Heart right ventricle (tissue), 16 donors: Measurements from ENCODE around the gene OTC. TPM values are rescaled to one million over a fixed set of nuclear protein-coding genes. Genes with fewer than 3 reads are reported as not detected.

ENCODE experiments used
- ATAC-seq, 8 donors: fragments of 200-7000 bp; cut with Tn5 transposase; one replicate each; pipeline ENCODE4 v1.9.1; 2020; ENCODE audit warnings: mild to moderate bottlenecking in 8 of 8, moderate library complexity in 8 of 8, moderate number of reproducible peaks in 1 of 8
- DNase-seq, 2 donors: peaks; one replicate each; pipeline ENCODE4 v3.0.0-alpha.2; 2020
- H3K27ac ChIP-seq, 10 donors: fragments of 200-600 bp; sonication (generic) in 2 of 10; one replicate each; pipeline versions ENCODE4 v1.5.0 to v1.8.0; 2020 to 2022; ENCODE audit warnings: mild to moderate bottlenecking in 3 of 10
- H3K27me3 ChIP-seq, 7 donors: fragments of 200-600 bp; one replicate each; pipeline ENCODE4 v1.8.0; 2021 to 2022; ENCODE audit warnings: mild to moderate bottlenecking in 2 of 7
- H3K36me3 ChIP-seq, 9 donors: fragments of 200-600 bp; sonication (generic) in 1 of 9; one replicate each; pipeline versions ENCODE4 v1.5.0 to v1.8.0; 2020 to 2022; ENCODE audit warnings: mild to moderate bottlenecking in 2 of 9
- H3K4me1 ChIP-seq, 9 donors: fragments of 200-600 bp; sonication (generic) in 1 of 9; one replicate each; pipeline versions ENCODE4 v1.5.0 to v1.8.0; 2020 to 2022; ENCODE audit warnings: mild to moderate bottlenecking in 4 of 9
- H3K4me3 ChIP-seq, 10 donors: fragments of 200-600 bp; sonication (generic) in 2 of 10; one replicate each; pipeline versions ENCODE4 v1.5.0 to v1.8.0; 2020 to 2022; ENCODE audit warnings: mild to moderate bottlenecking in 7 of 10, moderate library complexity in 2 of 10
- H3K9me3 ChIP-seq, 11 donors: fragments of 200-600 bp in 10 of 11; sonication (generic) in 2 of 11; one replicate each; pipeline versions ENCODE4 v1.5.0 to v1.8.0; 2013 to 2022; ENCODE audit warnings: mild to moderate bottlenecking in 2 of 11, control low read depth in 1 of 11, moderate library complexity in 1 of 11
- WGBS, 2 donors: extraction: QIAGEN DNeasy Blood & Tissue Kit; methylation state at CpG; one replicate each; pipeline ENCODE4 v1.1.7; 2013; ENCODE audit warnings: inconsistent platforms in 1 of 2; 5-methylcytosine and 5-hydroxymethylcytosine counted together
- intact Hi-C, 10 donors: fragments of 100-400 bp; cut with DNase I; formaldehyde crosslinking; loops; one replicate each; pipeline versions ENCODE4 v1.11.1 to v1.14.2; 2022
- polyA plus RNA-seq, 2 donors: library from polyadenylated mRNA; stranded (reverse); fragments of 200-250 nt; gene quantifications; one replicate each; pipeline ENCODE4 v1.2.3, GENCODE V29; 2013
- total RNA-seq, 10 donors: library from RNA; stranded (reverse); fragmentation: NEBNext Ultra II Directional in 3 of 10; extraction: Animal tissue kit (Norgen Biotek cat#: 25700) in 3 of 10; gene quantifications; one replicate each; pipeline versions ENCODE4 v1.2.1 to v1.2.4, GENCODE V29; 2021 to 2023
- TF ChIP-seq, protein P1 (sequence below), 9 donors: fragments of 200-600 bp; sonication (generic) in 2 of 9; IDR thresholded peaks; one replicate each; pipeline versions ENCODE4 v1.5.0 to v1.8.0; 2021 to 2022; ENCODE audit warnings: antibody characterized with exemption in 9 of 9, mild to moderate bottlenecking in 5 of 9, moderate library complexity in 1 of 9
- donor health status: Arrhythmogenic right ventricular cardiomyopathy.
- donor health status: ischemic (EF 13 %, LVEDD 7.1; RV severe dilation, severe dysfunction).
- donor health status: healthy with polysubstance abuse.
- donor health status: DM: no; HTN: yes; CAD: no.
- donor health status: DM: no; HTN: no; CAD: no.
- donor health status: ischemic (EF 25% LVEDD 6.9; RV normal size, moderate dysfunction).
- donor health status: ischemic (EF 25% LVEDD 5.7; RV mildly dilated, moderate dysfunction).
- donor health status: healthy.
- donor health status: DM: yes; HTN: yes; CAD: no.
- donor health status: Ischemic cardiomyopathy.
- donor health status: ischemic (EF 35%, LVEDD 5.7; RV mildly dilated, moderate dysfunction).
- donor health status: nonischemic (EF 11% LVEDD 7.7; RV severe dilation, severe dysfunction).
- donor health status: DM: yes; HTN: yes; CAD: no.
- donor health status: PGD.
- donor health status: ischemic (EF 29% LVEDD 5.4; RV normal size, mild dysfunction).
- donor health status: nonischemic (EF 23%, LVEDD 6.1; RV moderate dilation, normal function).

Gene OTC
- total and polyA plus RNA-seq, 12 donors = 0.20 to 0.38 TPM; not detected in 10

DNA sequence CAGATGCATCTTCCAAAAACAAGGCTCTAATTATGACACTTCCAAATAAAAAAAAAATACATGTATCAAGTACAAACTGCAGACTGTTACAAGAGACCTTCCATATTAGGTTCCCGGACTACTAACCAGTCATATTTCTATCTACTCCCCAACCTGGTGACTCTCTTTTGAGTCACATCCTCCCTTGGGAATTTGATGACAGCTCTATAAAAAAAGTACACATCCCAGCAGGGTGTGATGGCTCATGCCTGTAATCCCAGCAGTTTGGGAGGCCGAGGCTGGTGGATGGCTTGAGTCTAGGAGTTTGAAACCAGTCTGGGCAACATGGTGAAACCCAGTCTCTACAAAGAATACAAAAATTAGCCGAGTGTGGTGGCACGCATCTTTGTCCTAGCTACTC lies 40.0 kb upstream of the OTC start:
- intact Hi-C loops = no loop called here
- 89 to 91% methylated on average over 4 of the region's 4 CpGs for WGBS, 2 donors
- Histone ChIP-seq H3K27ac (no peak overlapping the region), H3K4me3 (no peak overlapping the region), H3K36me3 (peaks cover 0 to 52% (median 0%) of the 10 kb centered on the region in 9 donors), H3K27me3 (peaks cover 0 to 9% (median 0%) of the 10 kb centered on the region in 7 donors), H3K4me1 (no peaks in the 10 kb centered on the region), H3K9me3 (no peaks in the 10 kb centered on the region)
- TF ChIP-seq, protein P1, sequence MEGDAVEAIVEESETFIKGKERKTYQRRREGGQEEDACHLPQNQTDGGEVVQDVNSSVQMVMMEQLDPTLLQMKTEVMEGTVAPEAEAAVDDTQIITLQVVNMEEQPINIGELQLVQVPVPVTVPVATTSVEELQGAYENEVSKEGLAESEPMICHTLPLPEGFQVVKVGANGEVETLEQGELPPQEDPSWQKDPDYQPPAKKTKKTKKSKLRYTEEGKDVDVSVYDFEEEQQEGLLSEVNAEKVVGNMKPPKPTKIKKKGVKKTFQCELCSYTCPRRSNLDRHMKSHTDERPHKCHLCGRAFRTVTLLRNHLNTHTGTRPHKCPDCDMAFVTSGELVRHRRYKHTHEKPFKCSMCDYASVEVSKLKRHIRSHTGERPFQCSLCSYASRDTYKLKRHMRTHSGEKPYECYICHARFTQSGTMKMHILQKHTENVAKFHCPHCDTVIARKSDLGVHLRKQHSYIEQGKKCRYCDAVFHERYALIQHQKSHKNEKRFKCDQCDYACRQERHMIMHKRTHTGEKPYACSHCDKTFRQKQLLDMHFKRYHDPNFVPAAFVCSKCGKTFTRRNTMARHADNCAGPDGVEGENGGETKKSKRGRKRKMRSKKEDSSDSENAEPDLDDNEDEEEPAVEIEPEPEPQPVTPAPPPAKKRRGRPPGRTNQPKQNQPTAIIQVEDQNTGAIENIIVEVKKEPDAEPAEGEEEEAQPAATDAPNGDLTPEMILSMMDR (IDR thresholded peaks at IDR 0.05) = no peak
- DNase-seq = no peak
- peak in 1 of 8 donors; percentile 18 for ATAC-seq

DNA sequence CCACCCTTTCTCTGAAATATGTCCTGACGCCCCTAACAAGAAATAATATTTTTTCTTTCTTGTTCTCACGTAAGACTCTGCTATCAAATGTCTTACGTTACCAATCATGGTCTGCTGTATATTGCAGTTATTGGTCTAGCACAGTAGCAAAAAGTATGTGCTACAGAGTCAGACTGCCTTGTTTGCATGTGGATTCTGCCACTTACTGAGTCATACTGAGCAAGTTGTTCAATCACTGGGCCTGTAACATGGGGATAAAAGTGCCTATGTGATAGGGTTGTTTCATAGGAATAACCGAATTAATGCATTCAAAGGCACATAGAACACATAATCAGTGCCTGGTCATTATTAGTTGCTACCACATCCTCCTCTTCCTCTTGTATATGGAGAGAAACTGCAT lies 39.2 kb upstream of the OTC start:
- ATAC-seq = no peak
- H3K4me1 ChIP-seq = no peaks in the 10 kb centered on the region
- intact Hi-C loops = no loop called here
- no peak overlapping the region for H3K4me3 ChIP-seq
- H3K36me3 ChIP-seq = peaks cover 0 to 56% (median 0%) of the 10 kb centered on the region in 9 donors
- TF ChIP-seq, protein P1 (IDR thresholded peaks at IDR 0.05) = no peak
- H3K27me3 ChIP-seq = peaks cover 0 to 9% (median 0%) of the 10 kb centered on the region in 7 donors
- WGBS, 2 donors = 96% methylated on average over 4 of the region's 4 CpGs
- H3K27ac ChIP-seq = no peak overlapping the region
- H3K9me3 ChIP-seq = no peaks in the 10 kb centered on the region
- no peak for DNase-seq

DNA sequence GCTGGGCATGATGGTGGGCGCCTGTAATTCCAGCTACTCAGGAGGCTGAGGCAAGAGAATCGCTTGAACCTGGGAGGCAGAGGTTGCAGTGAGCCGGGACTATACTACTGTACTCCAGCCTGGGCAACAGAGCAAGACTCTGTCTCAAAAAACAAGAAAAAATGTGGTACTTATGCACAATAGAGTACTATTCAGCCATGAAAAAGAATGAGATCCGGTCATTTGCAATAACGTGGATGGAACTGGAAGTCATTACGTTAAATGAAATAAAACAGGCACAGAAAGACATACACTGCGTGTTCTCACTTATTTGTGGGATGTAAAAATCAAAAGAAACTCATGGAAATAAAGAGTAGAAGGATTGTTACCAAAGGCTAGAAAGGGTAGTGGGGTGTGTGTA lies 37.2 kb upstream of the OTC start:
- TF ChIP-seq, protein P1 (IDR thresholded peaks at IDR 0.05) = no peak
- intact Hi-C loops = no loop called here
- Histone ChIP-seq H3K27me3 (peaks cover 0 to under 1% (median 0%) of the 10 kb centered on the region in 7 donors), H3K27ac (no peak overlapping the region), H3K9me3 (no peaks in the 10 kb centered on the region), H3K4me1 (no peaks in the 10 kb centered on the region), H3K4me3 (no peak overlapping the region), H3K36me3 (peaks cover 0 to 53% (median 0%) of the 10 kb centered on the region in 9 donors)
- no peak for DNase-seq
- ATAC-seq = no peak
- 97 to 100% methylated on average over 7 of the region's 7 CpGs for WGBS, 2 donors

DNA sequence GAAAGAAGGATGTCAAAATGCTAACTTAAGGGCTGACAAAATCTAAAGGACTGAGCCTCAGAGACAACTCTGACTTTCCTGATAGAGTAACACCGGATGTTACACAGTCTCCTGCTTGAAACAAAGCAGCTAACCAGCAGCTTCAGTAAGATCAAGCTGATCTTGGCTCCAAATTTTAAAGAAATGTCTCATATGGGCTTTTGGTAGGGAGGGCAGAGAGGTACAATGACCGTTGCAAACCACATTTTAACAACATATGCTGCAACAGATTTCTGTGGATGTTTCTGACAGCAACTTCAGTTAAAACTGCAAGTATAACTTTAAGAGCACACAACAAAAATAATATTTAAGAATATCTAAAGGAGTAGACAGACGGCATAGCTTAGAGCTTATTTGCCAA lies 34.2 kb upstream of the OTC start:
- intact Hi-C loops = no loop called here
- Histone ChIP-seq H3K9me3 (no peaks in the 10 kb centered on the region), H3K27me3 (peaks cover 0 to 4% (median 0%) of the 10 kb centered on the region in 7 donors), H3K27ac (no peak overlapping the region), H3K36me3 (peaks cover 0 to 61% (median 0%) of the 10 kb centered on the region in 9 donors), H3K4me1 (no peaks in the 10 kb centered on the region), H3K4me3 (no peak overlapping the region)
- ATAC-seq (no peak), DNase-seq (no peak)
- 86 to 90% methylated on average over 3 of the region's 3 CpGs for WGBS, 2 donors
- TF ChIP-seq, protein P1 (IDR thresholded peaks at IDR 0.05) = no peak
